CD4-positive, alpha-beta T cell treated with Interleukin-12 subunit alpha and Interleukin-12 subunit beta, for 1 hour (primary cell): Measurements from ENCODE around the gene JMJD8.

ENCODE experiments used
- DNase-seq: peaks from one replicate; pipeline ENCODE4 v3.0.0-alpha.2; 2020

JMJD8 gene

DNA sequence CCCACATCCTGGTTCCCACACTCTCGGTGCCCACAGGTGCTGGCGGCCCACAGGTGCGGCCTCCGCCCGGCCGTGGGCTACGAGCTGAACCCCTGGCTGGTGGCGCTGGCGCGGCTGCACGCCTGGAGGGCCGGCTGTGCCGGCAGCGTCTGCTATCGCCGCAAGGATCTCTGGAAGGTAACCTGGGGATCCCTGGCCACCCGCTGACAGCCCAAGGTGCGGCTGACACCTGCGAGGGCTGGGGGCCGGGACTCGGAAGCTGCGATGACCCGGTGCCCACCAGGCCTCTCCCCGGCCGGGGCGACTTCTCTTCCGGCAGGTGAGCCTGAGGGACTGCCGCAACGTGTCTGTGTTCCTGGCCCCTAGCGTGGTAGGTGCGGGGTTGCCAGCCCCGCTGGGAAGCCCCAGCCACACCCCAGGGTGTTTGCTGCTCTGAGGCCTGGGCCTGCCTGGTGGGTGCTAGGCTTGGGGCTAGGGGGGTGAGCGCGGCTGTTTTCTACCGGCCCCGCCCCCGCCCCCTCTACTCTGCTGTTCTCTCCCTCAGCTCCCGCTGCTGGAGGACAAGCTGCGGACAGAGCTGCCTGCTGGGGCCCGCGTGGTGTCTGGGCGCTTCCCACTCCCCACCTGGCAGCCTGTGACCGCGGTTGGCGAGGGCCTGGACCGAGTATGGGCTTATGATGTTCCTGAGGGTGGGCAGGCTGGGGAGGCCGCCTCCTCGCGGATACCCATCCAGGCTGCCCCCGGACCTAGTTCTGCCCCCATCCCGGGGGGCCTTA is 37.8 kb upstream of the JMJD8 start:
- peak; percentile 53 for DNase-seq

DNA sequence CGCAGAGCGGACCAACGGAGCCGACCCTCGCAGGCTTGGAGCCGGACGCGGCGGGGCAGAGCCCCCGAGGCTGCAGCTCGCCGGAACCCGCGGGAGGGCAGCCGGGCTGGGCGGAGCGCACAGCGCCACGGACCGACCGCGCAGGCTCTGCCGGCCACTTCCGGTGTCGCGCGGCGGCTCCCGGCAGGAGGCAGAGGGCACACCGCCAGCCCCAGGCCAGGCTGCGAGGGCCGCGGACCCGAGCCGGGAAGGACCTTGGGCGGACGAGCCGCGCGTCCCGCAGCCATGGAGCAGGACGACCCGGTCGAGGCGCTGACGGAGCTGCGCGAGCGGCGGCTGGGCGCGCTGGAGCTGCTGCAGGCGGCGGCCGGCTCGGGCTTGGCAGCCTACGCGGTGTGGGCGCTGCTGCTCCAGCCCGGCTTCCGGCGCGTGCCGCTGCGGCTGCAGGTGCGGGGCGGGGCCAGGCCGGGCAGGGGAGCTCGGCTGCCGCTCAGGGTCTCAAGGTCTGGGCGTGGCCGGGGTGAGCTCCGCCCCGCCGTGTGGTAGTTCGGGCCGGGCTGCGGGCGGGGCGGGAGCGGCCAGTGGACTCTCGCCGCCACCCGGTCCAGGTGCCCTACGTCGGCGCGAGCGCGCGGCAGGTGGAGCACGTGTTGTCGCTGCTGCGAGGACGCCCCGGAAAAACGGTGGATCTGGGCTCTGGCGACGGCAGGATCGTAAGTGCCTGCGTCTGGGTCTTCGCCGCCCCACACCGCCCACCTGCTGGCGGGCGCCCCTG is 37.0 kb upstream of the JMJD8 start, which contains the start of gene ANTKMT:
TSS of gene ANTKMT (plus strand) at position 157 of the 775 bp plus-strand sequence. CDS start at position 286, 129 bp downstream.
- peak; percentile 85 for DNase-seq

DNA sequence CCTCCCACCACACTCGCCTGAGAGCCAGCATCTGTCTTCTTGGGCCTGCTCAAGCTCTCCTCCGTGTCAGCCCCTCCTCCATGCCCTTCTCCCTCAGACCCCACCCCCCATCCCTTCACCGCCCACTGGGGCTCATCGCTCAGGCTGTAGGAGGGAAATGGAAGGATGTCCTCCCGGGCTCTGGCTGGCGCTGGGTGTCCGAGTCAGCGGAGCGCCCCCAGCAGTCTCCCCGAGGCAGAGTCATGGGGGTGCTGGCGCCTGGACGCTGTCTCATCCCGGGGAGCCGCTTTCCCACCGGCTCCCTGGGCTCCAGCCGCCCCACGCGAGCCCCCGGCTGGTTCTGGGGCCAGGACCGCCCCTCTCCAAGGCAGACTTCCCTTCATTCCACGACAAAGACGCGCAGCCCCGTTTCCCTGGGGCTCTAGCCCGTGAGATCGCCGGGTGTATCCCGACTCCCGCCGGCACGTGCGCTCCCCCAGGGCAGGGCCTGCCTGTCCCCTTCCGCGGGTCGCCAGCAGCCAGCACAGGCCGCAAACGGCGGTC is 36.4 kb upstream of the JMJD8 start:
- DNase-seq: peak; percentile 35

DNA sequence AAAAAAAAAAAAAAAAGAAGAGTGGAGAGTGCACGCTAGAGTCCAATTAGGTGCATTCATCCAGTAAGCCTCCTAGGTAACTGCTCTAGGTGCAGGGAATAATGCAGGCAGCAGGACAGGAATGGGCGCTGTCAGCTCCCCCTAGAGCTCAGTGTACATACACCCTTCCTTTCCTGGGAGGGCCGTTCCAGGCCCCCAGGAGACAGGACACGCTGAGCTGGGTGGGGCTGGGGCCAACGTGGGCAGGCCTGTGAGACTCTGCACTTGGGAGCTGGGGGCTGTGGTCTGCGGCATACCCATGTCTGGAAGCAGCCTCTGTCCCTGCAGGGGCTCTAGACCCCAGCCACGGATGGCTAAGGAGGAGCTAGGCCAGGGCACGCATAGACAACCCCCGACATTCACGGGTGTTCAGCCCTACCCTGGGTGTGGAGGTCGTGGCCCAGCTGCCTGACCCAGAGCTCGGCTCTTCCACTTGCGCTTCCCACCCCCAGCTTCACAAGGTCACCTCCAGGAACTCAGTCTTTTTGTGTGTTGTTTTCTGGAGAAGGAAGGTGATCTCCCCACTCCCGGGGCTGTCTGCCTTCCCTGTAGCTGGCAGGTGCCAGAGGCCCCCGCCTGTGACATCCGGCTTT is 35.8 kb upstream of the JMJD8 start:
- no peak for DNase-seq

DNA sequence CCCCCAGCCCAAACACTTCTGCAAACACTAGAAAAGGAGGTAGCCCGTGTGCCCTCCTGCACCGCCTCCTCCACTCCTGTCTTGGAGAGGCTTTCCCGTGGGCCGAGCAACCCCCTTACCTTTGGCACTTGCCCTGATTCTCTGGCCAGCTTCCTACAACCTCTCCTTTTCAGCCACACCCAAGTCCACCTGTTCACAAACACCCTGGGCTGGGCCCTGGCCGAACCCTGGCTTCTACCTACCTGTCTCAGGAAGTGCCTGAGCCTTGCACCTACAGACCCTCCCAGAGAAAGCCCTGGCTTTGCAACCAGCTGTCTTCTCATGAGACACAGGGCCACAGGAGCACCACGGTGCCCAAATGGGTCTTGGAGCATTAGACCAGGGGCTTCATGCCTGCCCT is 34.8 kb upstream of the JMJD8 start:
- DNase-seq: no peak

DNA sequence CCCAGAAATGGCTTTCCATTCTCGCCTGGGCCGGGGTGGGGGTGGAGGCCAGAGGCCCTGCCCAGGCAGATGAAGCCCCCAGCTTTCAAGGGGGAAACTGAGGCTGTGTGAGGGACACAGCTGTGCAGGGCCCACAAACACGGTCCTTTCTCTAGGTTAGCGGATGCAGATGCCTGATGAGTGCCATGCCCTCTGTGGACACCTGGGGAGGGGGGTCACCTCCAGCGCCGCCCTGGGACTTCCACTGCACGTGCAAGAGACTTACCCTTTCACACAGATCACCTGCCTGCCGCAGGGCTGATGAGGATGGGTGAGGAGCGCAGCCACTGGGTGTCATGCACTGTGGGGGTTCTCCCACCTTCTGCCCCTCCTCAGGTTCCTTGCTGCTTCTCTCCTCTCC is 34.3 kb upstream of the JMJD8 start:
- DNase-seq: no peak

DNA sequence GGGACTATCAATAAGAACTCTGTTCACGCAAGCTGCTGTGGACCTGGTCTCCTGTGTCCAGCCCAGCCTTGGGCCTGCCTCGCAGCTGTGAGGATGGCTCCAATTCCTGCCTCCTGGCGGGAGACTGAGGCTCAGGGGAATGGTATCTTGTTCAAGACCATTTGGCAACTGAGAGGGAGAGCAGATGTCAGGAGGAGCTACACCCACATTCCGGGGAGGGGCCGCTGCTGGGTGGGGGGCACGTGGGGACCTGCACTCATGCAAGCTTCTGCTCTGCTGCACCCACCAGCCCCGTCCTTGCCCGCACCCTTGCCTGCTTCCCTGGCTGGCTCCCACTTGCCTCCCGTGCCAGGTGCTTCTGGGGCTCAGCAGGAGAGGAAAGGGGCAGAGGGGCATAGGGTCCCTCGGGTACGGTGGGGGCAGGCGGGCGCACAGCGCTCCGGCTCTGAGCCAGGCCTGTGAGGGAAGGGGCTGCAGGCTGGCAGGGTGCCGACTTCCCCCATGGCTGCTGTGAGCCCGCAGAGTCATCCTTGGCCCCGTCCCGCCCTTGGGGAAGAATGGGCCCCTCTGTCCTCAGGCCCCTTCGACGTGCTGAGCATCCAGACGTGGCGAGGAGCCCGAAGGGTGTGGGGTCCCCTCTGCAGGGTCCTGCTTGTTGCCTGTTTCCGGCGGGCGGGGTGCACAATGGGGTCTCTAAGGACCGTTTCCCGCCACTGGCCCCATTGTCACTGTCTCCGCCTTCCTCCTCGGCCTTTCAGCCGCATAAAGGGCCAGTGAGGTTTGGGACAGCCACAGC is 33.5 kb upstream of the JMJD8 start:
- DNase-seq: no peak

DNA sequence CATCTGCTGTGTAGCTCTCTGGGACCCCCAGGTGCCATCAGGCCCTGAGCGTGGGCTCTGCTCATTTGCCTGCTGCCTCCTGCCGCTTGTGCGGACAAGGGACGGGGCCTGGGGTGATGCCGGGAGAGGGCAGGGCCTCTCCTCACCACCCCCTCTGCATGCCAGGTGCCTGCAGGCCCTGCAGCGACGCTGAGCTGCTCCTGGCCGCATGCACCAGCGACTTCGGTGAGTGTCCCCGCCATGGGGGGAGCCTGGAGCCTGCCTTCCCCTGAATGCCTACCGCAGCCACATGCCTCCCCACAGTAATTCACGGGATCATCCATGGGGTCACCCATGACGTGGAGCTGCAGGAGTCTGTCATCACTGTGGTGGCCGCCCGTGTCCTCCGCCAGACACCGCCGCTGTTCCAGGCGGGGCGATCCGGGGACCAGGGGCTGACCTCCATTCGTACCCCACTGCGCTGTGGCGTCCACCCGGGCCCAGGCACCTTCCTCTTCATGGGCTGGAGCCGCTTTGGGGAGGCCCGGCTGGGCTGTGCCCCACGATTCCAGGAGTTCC is 32.7 kb upstream of the JMJD8 start:
- no peak for DNase-seq

DNA sequence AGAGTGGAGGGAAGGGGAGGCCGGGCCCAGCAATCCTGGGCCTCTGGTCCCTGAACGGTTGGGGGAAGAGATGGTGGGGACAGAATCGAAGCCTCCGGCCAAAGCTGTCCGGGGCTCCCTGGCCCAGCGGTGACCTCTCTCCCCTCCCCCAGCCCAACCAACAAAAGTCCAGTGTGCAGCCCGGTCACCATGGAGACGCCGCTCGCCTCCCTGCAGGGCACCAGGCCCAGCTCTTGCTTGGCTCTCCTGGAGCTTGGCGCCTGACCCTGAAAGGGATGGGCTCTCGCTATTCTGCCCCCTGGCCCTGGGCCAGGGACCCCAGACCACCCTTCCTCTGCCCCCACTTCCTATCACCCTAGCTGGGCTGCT is 32.0 kb upstream of the JMJD8 start:
- DNase-seq: no peak

DNA sequence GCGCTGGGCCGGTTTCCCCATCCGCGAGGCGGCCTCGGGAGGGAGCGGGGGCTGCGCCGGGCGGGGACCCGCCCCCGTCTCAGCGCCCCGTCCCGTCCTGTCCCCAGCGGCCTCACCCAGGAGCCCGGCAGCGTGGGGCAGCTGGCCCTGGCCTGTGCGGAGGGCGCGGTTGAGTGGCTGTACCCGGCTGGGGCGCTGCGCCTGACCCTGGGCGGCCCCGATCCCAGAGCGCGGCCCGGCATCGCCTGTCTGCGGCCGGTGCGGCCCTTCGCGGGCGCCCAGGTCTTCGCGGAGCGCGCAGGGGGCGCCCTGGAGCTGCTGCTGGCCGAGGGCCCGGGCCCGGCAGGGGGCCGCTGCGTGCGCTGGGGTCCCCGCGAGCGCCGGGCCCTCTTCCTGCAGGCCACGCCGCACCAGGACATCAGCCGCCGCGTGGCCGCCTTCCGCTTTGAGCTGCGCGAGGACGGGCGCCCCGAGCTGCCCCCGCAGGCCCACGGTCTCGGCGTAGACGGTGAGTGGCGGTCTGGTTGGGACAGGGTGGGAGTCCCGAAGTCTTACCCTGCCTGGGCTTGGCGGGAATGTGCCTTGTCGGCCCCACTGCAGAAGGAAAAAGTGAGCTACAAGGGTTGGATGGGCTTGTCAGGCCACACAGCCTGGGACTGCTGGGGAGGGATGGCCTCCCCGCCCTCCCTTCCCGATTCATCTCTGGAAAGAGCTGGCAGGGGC is 31.5 kb upstream of the JMJD8 start:
- DNase-seq: no peak

DNA sequence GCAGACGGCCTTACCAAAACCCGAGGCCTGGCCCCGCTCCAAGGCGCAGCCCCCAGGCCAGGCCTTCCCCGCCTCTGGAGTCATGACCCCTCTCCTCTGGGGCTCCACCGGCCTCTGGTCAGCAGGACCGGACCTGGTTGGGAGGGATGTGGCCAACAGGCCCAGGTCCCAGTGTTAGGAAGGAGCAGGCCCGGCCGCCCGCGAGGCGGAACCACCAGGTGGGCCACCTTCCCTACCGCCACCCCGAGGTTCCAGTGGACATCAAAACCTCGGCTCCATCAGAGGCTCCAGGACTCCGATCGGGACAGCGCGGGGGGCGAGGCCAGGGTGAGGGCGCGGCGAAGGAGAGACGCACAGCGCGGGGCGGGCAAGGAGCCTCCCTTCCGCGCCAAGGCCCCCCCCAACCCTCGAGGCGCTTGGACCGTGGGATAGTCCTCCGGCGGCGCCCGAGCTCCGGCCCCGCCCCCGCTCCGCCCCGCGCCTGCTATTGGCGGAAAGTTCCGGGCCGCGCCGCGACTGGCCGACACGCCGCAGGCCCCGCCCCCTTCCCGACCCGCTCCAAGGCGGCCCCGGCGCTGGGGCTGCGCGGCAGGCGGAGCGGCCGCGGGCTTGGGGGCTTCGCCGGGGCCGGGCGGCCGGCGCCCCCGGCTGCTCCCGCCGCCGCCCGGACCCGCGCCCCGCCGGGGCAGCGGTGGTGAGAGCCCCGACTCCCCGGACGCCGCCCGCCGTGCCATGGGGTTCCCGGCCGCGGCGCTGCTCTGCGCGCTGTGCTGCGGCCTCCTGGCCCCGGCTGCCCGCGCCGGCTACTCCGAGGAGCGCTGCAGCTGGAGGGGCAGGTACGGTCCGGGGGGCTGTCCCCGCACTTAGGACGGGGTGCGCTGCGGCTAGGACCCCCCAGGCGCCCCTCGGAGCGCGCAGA is 30.7 kb upstream of the JMJD8 start, which contains the start of gene METRN:
TSS of gene METRN (plus strand) at position 561 of the 919 bp plus-strand sequence. CDS start at position 733, 172 bp downstream.
- DNase-seq: peak; percentile 91

DNA sequence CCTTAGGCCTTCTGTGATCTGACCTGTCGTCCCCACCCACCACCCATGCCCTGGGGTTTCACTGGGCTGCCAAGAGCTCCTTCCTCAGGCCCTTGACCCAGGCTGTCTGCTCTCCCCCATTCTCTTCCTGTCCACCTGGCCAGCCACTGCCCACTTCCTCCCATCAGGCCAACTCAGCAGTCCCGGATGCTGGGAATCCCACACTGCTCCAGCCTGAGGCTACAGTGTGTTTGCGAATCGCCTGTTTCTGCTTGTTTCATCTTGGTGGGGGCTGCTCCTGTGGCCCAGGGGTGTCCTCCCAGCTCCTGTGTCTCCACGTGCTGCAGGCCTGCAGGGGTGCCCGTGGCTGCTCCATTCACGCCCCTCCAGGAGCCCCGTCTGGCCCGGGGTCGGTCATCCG is 29.9 kb upstream of the JMJD8 start:
- DNase-seq: no peak

DNA sequence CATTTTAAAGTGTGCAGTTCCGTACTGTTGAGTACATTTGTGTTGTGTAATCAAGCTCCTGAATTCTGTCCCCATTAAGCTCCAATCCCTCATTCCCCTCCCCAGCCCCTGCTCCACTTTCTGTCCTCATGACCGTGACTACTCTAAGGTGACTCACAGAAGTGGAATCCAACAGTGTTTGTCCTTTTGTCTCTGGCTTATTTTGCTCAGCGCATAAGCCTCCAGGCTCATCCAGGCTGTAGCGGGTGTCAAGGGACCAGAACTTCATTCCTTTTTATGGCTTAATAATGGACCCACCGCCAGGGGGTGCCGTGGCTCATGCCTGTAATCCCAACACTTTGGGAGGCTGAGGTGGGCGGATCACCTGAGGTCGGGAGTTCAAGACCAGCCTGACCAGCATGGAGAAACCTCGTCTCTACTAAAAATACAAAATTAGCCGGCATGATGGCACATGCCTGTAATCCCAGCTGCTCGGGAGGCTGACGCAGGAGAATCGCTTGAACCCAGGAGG is 28.7 kb upstream of the JMJD8 start:
- peak; percentile 55 for DNase-seq

DNA sequence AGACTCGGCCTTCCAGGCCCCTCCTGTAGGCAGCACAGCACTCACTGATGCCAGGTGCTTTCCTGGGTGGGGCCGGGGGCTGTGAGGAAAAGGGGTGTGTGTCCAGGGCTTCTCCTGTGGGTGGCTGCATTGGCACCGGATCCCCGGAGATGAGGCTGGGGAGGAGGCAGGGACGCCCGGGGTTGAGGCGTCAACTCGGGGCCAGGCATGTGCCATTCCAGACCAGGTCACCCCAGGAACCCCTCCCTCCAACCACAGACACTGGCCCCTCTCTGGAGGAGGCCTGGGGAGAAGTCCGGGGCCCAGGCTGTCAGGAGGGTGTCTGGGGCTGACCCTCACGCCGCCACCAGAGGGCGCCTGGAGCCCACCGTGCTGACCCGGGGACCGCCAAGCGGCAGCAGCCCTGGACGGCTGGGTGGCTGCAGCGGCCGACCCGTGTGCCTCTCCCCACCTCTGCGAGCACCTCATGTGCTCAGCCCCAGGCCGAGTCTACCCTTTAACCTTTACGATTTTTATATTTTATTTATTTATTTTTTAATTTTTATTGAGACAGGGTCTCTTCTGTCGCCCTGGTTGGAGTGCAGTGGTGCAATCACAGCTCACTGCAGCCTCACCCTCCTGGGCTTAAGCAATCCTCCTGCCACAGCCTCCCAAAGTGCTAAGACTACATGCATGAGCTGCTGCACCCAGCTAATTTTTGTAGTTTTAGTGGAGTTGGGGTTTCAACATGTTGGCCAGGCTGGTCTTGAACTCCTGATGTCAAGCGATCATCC is 27.6 kb upstream of the JMJD8 start:
- peak; percentile 82 for DNase-seq

DNA sequence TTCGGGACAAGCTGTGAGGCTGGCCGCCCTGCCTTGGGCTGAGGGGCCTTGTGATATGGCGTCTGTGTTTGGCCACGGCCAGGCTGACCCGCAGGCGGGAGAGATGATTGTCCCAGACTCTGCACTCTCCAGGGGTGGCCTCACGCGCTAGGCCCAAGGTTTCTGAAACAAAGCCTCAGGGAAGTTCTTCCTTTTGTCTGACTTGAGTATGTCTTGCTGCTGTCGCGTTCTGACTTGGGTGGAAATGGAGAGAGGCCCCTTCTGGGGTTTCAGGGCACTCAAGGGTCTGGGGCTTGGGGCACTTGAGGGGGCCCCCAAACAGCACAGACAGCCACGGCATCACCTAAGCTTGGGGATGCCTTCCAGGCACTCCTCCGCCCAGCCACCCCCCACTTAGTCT is 26.9 kb upstream of the JMJD8 start:
- no peak for DNase-seq

DNA sequence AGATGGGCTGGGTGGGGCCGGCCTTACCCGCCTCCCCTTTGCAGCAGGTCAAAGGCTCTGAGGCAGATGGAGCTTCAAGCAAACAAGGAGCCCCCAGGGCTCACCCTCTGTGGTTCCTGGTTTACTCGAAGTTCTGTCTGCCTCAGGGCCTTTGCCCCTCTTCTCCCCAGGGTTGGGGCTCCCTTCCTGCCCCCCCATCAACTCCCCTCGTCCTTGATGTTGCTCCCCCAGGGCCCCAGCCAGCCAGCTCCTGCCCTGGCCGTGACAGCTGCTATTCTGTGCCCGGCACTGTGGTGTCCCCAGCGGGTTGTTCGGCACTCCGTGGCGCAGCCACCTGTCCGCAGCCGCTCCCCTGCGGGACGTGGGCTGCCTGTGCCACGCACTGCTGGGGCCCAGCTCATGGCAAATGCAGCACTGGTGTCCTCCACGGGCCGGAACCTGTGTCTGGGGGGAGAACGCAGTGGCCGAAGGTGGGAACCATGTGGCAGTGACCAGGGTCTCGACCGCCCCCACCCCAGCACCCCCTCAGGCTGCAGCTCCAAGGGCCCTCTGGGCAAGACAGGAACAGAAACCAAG is 26.5 kb upstream of the JMJD8 start:
- DNase-seq: no peak

DNA sequence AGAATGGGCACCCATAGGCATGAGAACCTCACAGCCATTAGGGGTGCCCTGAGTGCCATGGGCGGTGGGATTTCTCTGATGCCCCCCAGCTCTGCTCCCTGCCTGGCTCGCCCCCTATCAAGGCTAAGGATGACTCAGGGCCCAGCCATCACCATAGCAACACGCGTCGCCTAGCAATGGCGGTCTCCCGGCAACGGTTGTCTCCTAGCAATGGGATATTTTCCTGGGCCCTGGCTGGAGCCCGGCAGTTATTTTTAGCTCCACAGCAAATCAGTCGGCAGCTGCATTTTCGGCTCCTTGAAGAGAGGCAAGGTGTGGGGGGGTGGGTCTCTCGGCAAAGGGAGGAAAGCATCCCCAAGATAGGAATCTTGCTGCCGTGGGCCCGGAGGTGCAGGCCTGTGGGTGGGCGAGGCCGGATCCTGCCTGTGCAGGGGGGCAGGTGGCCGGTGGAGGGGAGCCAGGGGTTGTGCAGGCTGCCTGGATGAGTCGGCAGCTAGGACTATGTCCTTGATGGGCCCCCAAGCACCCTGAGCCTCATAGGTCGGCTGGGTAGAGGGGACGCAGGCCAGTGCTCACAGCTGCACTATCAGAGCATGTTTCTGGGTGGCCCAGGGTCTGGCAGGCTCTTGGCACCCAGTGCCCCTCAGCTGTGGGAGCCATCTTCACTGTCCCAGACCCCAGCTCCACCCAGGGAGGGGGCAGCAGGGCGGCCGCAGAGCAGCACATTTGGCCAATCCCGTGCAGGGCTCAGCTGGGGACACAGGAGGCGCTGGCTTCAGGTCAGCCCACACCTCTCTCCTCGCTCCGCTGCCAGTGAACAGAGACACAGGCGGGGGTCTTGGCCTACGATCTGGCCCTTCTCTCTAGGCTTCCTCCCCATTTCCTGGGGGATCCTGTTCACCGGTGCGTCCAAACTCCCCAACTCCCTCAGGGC is 25.7 kb upstream of the JMJD8 start:
- DNase-seq: no peak

DNA sequence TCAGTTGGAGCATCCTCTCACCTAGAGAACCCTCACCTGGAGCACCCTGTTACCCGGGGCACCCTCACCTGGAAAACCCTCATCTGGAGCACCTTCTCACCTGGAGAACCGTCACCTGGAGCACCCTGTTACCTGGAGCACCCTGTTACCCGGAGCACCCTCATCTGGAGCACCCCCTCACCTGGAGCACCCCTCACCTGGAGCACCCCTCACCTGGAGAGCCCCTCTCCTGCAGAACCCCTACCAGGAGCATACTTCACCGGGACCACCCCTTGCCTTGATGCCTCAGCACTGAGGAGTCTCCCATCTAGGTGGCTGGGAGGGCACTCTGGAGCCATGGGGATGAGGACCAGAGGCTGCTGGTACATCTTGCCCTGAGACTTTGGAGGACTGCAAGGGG is 24.8 kb upstream of the JMJD8 start:
- no peak for DNase-seq
